Neural cell (in vitro differentiated cells): ENCODE results near the gene SETD5.

ENCODE experiments used
- CTCF ChIP-seq: fragments of 450-650 bp; IDR thresholded peaks from 2 replicates; pipeline ENCODE4 v1.5.1; 2014; ENCODE audit warnings: antibody characterized with exemption, mild to moderate bottlenecking, moderate library complexity; ENCODE audit not compliant: poor library complexity, severe bottlenecking
- EP300 ChIP-seq: fragments of 450-650 bp; conservative IDR thresholded peaks from 2 replicates; pipeline ENCODE4 v1.6.1; 2014; ENCODE audit warnings: antibody characterized with exemption, mild to moderate bottlenecking, moderate library complexity; ENCODE audit not compliant: poor library complexity, severe bottlenecking
- EZH2 ChIP-seq: fragments of 200-600, 300-800 bp; shearing (Covaris generic), sonication (generic); IDR thresholded peaks from 2 replicates; pipeline ENCODE4 v1.6.1; 2014; ENCODE audit warnings: antibody characterized with exemption, low read length, borderline replicate concordance, mild to moderate bottlenecking; ENCODE audit not compliant: insufficient read depth, poor library complexity, severe bottlenecking
- POLR2AphosphoS5 ChIP-seq: IDR thresholded peaks from 2 replicates; pipeline ENCODE4 v1.6.1; 2012
- RAD21 ChIP-seq: fragments of 450-650 bp; conservative IDR thresholded peaks from 2 replicates; pipeline ENCODE4 v1.6.1; 2014; ENCODE audit warnings: antibody characterized with exemption, mild to moderate bottlenecking, moderate library complexity
- REST ChIP-seq: IDR thresholded peaks from 2 replicates; pipeline ENCODE4 v1.6.1; 2012; ENCODE audit warnings: borderline replicate concordance
- SMC3 ChIP-seq: fragments of 450-650 bp; conservative IDR thresholded peaks from 2 replicates; pipeline ENCODE4 v1.6.1; 2014; ENCODE audit warnings: antibody characterized with exemption, mild to moderate bottlenecking, moderate library complexity; ENCODE audit not compliant: poor library complexity
- TAF1 ChIP-seq: IDR thresholded peaks from 2 replicates; pipeline ENCODE4 v1.6.1; 2012; ENCODE audit warnings: low read depth

GRCh38 chr3:9503283-9503682 lies 105.9 kb downstream of the SETD5 start:
- TF ChIP-seq CTCF: peak; percentile 84
- TF ChIP-seq SMC3: peak; percentile 79
- TF ChIP-seq TAF1: no peak
- peak; percentile 81 for TF ChIP-seq RAD21
- no peak for TF ChIP-seq POLR2AphosphoS5
- TF ChIP-seq REST: no peak
- TF ChIP-seq EZH2: no peak
- TF ChIP-seq EP300: no peak
